Aorta (tissue), 5 donors: ENCODE data around the gene SYT11. TPM values are rescaled to one million over a fixed set of nuclear protein-coding genes. Genes with fewer than 3 reads are reported as not detected.

Experiments used
- ATAC-seq: fragments of 200-7000 bp; cut with Tn5 transposase; one replicate; pipeline ENCODE4 v1.9.1; 2022; ENCODE audit warnings: moderate library complexity; ENCODE audit not compliant: low FRiP score
- DNase-seq, 2 donors: peaks; one replicate each; pipeline ENCODE4 v3.0.0-alpha.2; 2020
- H3K27ac ChIP-seq, 2 donors: one replicate each; pipeline ENCODE4 v1.5.1; 2013; ENCODE audit warnings: low read length in 2 of 2, mild to moderate bottlenecking in 2 of 2, moderate library complexity in 2 of 2, control low read depth in 1 of 2, inconsistent platforms in 1 of 2, low read depth in 1 of 2
- H3K27me3 ChIP-seq, 2 donors: one replicate each; pipeline ENCODE4 v1.6.1; 2013; ENCODE audit warnings: control low read depth in 1 of 2, low read length in 1 of 2, mild to moderate bottlenecking in 1 of 2, moderate library complexity in 1 of 2; ENCODE audit not compliant: insufficient read depth in 2 of 2, control insufficient read depth in 1 of 2
- H3K36me3 ChIP-seq, 2 donors: one replicate each; pipeline ENCODE4 v1.6.1; 2013; ENCODE audit warnings: control low read depth in 1 of 2, low read length in 1 of 2, mild to moderate bottlenecking in 1 of 2; ENCODE audit not compliant: insufficient read depth in 2 of 2, control insufficient read depth in 1 of 2
- H3K4me1 ChIP-seq, 2 donors: one replicate each; pipeline ENCODE4 v1.6.1; 2013; ENCODE audit warnings: low read length in 2 of 2, control low read depth in 1 of 2, mild to moderate bottlenecking in 1 of 2, moderate library complexity in 1 of 2; ENCODE audit not compliant: insufficient read depth in 2 of 2, control insufficient read depth in 1 of 2
- H3K4me3 ChIP-seq, 2 donors: one replicate each; pipeline ENCODE4 v1.5.1; 2013; ENCODE audit warnings: low read length in 2 of 2, control low read depth in 1 of 2, mild to moderate bottlenecking in 1 of 2
- H3K9me3 ChIP-seq: one replicate; pipeline ENCODE4 v1.6.1; 2013; ENCODE audit warnings: mild to moderate bottlenecking, low read length; ENCODE audit not compliant: control insufficient read depth
- WGBS, 2 donors: extraction: QIAGEN DNeasy Blood & Tissue Kit; methylation state at CpG; one replicate each; pipeline ENCODE4 v1.1.7; 2013; 5-methylcytosine and 5-hydroxymethylcytosine counted together
- intact Hi-C, 2 donors: fragments of 100-400 bp; cut with DNase I; formaldehyde crosslinking; loops; one replicate each; pipeline versions ENCODE4 v1.14.2 to v1.15.0; 2022
- polyA plus RNA-seq, 2 donors: library from polyadenylated mRNA; stranded (reverse); fragments of 200-250 nt; gene quantifications; one replicate each; pipeline ENCODE4 v1.2.3, GENCODE V29; 2013
- total RNA-seq, 2 donors: library from RNA; stranded (reverse); fragmentation: NEBNext Ultra II Directional; extraction: Animal tissue kit (Norgen Biotek cat#: 25700); gene quantifications; one replicate each; pipeline ENCODE4 v1.2.1, GENCODE V29; 2021
- donor health status: healthy with polysubstance abuse.
- donor health status: Bipolar disorder and iron deficiency.
- donor health status: DM: no; HTN: no; CAD: no.
- donor health status: DM: no; HTN: no; CAD: no.
- donor health status: DM: yes; HTN: yes; CAD: no.

Gene SYT11
- total and polyA plus RNA-seq, 4 donors: 12.1 to 49.5 (median 33.2) TPM

- Histone ChIP-seq H3K27ac (peak within 1 kb of the TSS in 1 of 2 donors; percentile 30), H3K4me3 (peak within 1 kb of the TSS; percentile 5 to 41), H3K4me1 (no peaks in the 10 kb centered on the region), H3K36me3 (peaks cover 0 to 6% of the 10 kb centered on the region in 2 donors), H3K9me3 (no peaks in the 10 kb centered on the region), H3K27me3 (no peaks in the 10 kb centered on the region)
- ATAC-seq (peak; percentile 84), DNase-seq (peak; percentile 93 to 95)
- WGBS, 2 donors: 13% methylated on average over 45 to 46 of the region's 46 CpGs
- intact Hi-C loops: loop anchor here in 1 of 2 donors (5.0 kb wide), 2 partner anchors 35 to 75 kb away; partner anchors contain the start of gene KHDC4
These were observed 2.1 kb upstream of the SYT11 start, which contains the start of gene GON4L for GRCh38 chr1:155856975-155857930. GON4L (minus strand) TSS chr1:155857214; CDS start chr1:155853780, 3,434 bp downstream.

- H3K36me3 ChIP-seq: no peaks in the 10 kb centered on the region
- 50 to 56% methylated on average over 12 of the region's 12 CpGs for WGBS, 2 donors
- H3K27ac ChIP-seq: peak overlapping the region; percentile 45 to 68
- no peak for DNase-seq
- intact Hi-C loops: loop anchor here in 1 of 2 donors (5.0 kb wide), 2 partner anchors 33 to 73 kb away; partner anchors contain the start of gene KHDC4
- no peaks in the 10 kb centered on the region for H3K4me1 ChIP-seq
- no peaks in the 10 kb centered on the region for H3K9me3 ChIP-seq
- H3K4me3 ChIP-seq: peak overlapping the region in 1 of 2 donors; percentile 22
- H3K27me3 ChIP-seq: no peaks in the 10 kb centered on the region
- ATAC-seq: no peak
These were observed 550 bp upstream of the SYT11 start for GRCh38 chr1:155858800-155859233.

- intact Hi-C loops: loop anchor here in 1 of 2 donors (5.0 kb wide), 3 partner anchors 32 to 72 kb away; partner anchors contain the start of genes KHDC4 and RIT1
- WGBS, 2 donors: 1% methylated on average over 35 of the region's 35 CpGs
- Histone ChIP-seq H3K4me1 (no peaks in the 10 kb centered on the region), H3K4me3 (peak overlapping the region; percentile 10 to 30), H3K27me3 (no peaks in the 10 kb centered on the region), H3K27ac (peak overlapping the region; percentile 37 to 74), H3K36me3 (no peaks in the 10 kb centered on the region), H3K9me3 (no peaks in the 10 kb centered on the region)
- DNase-seq: peak; percentile 94 to 96
- peak; percentile 78 for ATAC-seq
These were observed 809 bp downstream of the SYT11 start for GRCh38 chr1:155859881-155860871.

GRCh38 chr1:155860970-155861510, 1.7 kb downstream of the SYT11 start:
- no peaks in the 10 kb centered on the region for H3K36me3 ChIP-seq
- H3K9me3 ChIP-seq: no peaks in the 10 kb centered on the region
- H3K27ac ChIP-seq: peak overlapping the region; percentile 37 to 74
- H3K4me1 ChIP-seq: no peaks in the 10 kb centered on the region
- no peaks in the 10 kb centered on the region for H3K27me3 ChIP-seq
- intact Hi-C loops: loop anchor here in 1 of 2 donors (5.0 kb wide), 1 partner anchor 51 kb away; the partner anchor contains the start of gene RIT1
- peak overlapping the region in 1 of 2 donors; percentile 10 for H3K4me3 ChIP-seq
- WGBS, 2 donors: 12 to 16% methylated on average over 2 of the region's 2 CpGs
- no peak for DNase-seq
- no peak for ATAC-seq

GRCh38 chr1:155861896-155862295, 2.5 kb downstream of the SYT11 start:
- Histone ChIP-seq H3K4me1 (no peaks in the 10 kb centered on the region), H3K9me3 (no peaks in the 10 kb centered on the region), H3K36me3 (no peaks in the 10 kb centered on the region), H3K27me3 (no peaks in the 10 kb centered on the region), H3K4me3 (no peak overlapping the region), H3K27ac (peak overlapping the region in 1 of 2 donors; percentile 8)
- no peak for ATAC-seq
- no peak for DNase-seq
- intact Hi-C loops: loop anchor here in 1 of 2 donors (5.0 kb wide), 1 partner anchor 50 kb away; the partner anchor contains the start of gene RIT1
- WGBS, 2 donors: 93 to 98% methylated on average over 2 of the region's 2 CpGs

GRCh38 chr1:155864393-155864792, 5.0 kb downstream of the SYT11 start:
- H3K27me3 ChIP-seq: no peaks in the 10 kb centered on the region
- intact Hi-C loops: loop anchor here in 1 of 2 donors (5.0 kb wide), 1 partner anchor 48 kb away; the partner anchor contains the start of gene RIT1
- H3K36me3 ChIP-seq: peaks cover 0 to 2% of the 10 kb centered on the region in 2 donors
- H3K4me1 ChIP-seq: no peaks in the 10 kb centered on the region
- DNase-seq (no peak), ATAC-seq (no peak)
- H3K4me3 ChIP-seq: no peak overlapping the region
- no peaks in the 10 kb centered on the region for H3K9me3 ChIP-seq
- no peak overlapping the region for H3K27ac ChIP-seq

GRCh38 chr1:155867766-155868165, 8.4 kb downstream of the SYT11 start:
- intact Hi-C loops: no loop called here
- H3K27me3 ChIP-seq: no peaks in the 10 kb centered on the region
- 88 to 93% methylated on average over 8 of the region's 8 CpGs for WGBS, 2 donors

More at GRCh38 chr1:155867766-155868165, 8.4 kb downstream of the SYT11 start:
- DNase-seq (no peak), ATAC-seq (no peak)
- H3K4me1 ChIP-seq: no peaks in the 10 kb centered on the region
- H3K27ac ChIP-seq: no peak overlapping the region
- no peak overlapping the region for H3K4me3 ChIP-seq
- H3K9me3 ChIP-seq: no peaks in the 10 kb centered on the region
- H3K36me3 ChIP-seq: peaks cover 2 to 9% of the 10 kb centered on the region in 2 donors
